Measurements from ENCODE around the gene SMURF2.

The SMURF2 gene

DNA sequence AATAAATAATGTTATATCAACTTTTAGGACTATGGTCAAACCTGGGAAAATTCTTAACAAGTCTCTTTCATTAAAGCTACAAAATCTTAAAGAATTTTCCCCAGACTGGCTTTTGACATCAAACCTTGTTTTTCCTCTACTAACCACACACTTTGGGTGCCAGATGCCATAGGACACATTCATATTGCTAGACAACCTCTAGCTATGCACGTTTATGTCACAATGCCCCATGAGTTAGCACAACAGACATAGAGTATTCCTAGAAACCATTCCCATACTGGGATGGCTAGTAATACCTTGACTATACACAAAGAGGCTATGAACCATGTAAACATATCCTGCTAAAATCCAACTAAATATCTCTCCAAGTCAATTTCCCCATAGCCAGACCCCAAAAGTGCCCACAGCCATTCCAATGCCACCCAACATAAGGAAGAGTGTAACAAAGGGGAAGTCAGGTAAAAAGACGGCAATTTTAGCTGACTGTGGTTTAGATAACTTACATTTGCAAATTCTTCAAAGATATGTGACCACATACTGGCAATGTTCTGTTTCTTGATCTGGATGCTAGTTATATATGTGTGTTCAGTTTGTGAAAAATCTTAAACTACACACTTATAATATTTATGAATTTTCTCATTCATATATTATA is 23.4 kb downstream of the SMURF2 start:
- TF ChIP-seq, protein P1, sequence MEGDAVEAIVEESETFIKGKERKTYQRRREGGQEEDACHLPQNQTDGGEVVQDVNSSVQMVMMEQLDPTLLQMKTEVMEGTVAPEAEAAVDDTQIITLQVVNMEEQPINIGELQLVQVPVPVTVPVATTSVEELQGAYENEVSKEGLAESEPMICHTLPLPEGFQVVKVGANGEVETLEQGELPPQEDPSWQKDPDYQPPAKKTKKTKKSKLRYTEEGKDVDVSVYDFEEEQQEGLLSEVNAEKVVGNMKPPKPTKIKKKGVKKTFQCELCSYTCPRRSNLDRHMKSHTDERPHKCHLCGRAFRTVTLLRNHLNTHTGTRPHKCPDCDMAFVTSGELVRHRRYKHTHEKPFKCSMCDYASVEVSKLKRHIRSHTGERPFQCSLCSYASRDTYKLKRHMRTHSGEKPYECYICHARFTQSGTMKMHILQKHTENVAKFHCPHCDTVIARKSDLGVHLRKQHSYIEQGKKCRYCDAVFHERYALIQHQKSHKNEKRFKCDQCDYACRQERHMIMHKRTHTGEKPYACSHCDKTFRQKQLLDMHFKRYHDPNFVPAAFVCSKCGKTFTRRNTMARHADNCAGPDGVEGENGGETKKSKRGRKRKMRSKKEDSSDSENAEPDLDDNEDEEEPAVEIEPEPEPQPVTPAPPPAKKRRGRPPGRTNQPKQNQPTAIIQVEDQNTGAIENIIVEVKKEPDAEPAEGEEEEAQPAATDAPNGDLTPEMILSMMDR (IDR thresholded peaks at IDR 0.05; ENCODE audit: low read depth, low read length), result no peak
- DNase-seq (ENCODE audit: low read depth in 2 of 2), result peak in 1 of 2 donors; percentile 60
- H3K4me3 ChIP-seq (replicated peaks in 1 of 2; ENCODE audit: low read depth in 2 of 2, low read length in 2 of 2), result no peak overlapping the region

DNA sequence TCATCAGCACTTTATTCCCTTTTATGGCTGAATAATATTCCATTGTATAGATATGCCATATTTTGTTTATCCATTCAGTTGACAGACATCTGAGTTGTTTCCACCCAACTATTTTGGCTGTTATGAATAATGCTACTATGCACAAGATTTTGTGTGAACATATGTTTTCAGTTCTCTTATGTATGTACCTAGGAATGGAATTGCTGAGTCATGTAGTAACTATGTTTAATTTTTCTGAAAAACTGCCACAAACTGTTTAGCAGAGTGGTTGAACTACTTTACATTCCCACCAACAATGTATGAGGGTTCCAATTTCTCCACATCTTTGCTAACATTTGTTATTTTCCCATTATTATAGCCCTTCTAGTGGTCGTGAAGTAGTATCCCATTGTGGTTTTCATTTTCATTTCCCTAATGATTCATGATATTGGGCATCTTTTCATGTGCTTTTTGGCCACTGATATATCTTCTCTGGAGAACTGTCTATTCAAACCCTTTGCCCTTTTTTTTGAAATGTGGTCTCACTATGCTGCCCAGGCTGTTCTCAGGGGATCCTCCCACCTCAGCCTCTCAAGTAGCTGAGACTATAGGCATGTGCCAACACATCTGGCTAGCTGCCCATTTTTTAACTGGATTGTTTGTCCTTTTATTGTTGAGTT is 26.3 kb downstream of the SMURF2 start:
- no peak overlapping the region for H3K4me3 ChIP-seq (replicated peaks in 1 of 2; ENCODE audit: low read depth in 2 of 2, low read length in 2 of 2)
- TF ChIP-seq, protein P1 (IDR thresholded peaks at IDR 0.05; ENCODE audit: low read depth, low read length), result peak; percentile 2
- DNase-seq (ENCODE audit: low read depth in 2 of 2), result peak; percentile 77 to 91

DNA sequence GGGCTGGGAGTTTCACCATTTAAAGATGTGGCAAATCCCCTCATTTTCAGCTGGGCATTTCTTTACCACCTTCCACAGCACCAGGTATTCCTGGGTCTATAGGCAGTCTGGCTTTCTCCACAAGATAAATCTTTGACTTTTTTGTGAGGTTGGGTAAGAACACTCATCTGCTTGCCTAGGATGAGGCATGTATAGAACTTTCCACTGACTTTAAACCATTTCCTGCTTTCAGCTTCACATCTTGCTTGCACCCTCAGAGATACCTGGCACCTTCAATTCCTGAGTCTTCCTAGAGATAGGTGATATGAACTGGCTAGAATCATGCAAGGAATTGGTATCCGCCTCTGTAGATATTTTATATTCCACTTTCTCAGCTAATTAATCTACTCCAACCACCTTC is 27.9 kb downstream of the SMURF2 start:
- DNase-seq (ENCODE audit: low read depth in 2 of 2), result no peak
- no peak overlapping the region for H3K4me3 ChIP-seq (replicated peaks in 1 of 2; ENCODE audit: low read depth in 2 of 2, low read length in 2 of 2)
- TF ChIP-seq, protein P1 (IDR thresholded peaks at IDR 0.05; ENCODE audit: low read depth, low read length), result no peak

DNA sequence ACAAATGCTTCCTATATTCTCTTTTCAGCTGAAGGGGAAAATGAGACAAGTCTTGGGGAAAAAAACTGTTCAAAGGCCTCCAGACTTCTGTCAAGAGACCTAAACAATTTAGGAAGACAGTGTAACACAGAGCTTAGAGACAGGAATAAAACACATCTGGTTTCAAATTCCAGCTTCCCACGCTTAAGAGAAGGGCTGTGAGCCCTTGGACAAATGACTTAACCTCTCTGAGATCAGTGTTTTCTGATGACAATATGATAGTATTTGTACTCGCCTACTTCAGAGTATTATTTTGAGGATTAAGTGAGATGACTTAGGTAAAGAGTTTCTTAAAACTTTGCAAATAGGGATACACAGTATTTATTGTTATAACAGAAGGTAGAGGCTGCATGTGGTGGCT is 29.5 kb downstream of the SMURF2 start:
- TF ChIP-seq, protein P1 (IDR thresholded peaks at IDR 0.05; ENCODE audit: low read depth, low read length), result no peak

DNA sequence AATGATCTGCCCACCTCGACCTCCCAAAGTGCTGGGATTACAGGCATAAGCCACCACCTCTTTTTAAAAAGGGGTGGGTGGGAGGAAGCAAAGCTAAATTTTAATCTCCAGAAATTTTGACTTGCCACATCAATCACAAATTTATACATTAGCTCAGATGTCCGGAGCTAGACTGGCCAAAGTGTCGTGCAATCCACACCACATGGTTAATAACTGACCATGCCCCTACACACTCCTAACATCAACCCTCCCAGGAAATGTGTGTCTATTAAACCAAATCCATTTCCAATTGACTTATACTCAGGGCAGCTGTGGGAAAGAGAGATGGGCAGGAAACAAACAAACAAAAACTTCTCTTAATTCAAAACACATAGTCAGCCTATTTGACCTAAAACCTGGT is 29.9 kb downstream of the SMURF2 start:
- DNase-seq (ENCODE audit: low read depth in 2 of 2), result no peak
- TF ChIP-seq, protein P1 (IDR thresholded peaks at IDR 0.05; ENCODE audit: low read depth, low read length), result no peak
- H3K4me3 ChIP-seq (replicated peaks in 1 of 2; ENCODE audit: low read depth in 2 of 2, low read length in 2 of 2), result no peak overlapping the region

More for the DNA sequence above, 29.5 kb downstream of the SMURF2 start:
- H3K4me3 ChIP-seq (replicated peaks in 1 of 2; ENCODE audit: low read depth in 2 of 2, low read length in 2 of 2), result no peak overlapping the region
- DNase-seq (ENCODE audit: low read depth in 2 of 2), result peak; percentile 30 to 41

DNA sequence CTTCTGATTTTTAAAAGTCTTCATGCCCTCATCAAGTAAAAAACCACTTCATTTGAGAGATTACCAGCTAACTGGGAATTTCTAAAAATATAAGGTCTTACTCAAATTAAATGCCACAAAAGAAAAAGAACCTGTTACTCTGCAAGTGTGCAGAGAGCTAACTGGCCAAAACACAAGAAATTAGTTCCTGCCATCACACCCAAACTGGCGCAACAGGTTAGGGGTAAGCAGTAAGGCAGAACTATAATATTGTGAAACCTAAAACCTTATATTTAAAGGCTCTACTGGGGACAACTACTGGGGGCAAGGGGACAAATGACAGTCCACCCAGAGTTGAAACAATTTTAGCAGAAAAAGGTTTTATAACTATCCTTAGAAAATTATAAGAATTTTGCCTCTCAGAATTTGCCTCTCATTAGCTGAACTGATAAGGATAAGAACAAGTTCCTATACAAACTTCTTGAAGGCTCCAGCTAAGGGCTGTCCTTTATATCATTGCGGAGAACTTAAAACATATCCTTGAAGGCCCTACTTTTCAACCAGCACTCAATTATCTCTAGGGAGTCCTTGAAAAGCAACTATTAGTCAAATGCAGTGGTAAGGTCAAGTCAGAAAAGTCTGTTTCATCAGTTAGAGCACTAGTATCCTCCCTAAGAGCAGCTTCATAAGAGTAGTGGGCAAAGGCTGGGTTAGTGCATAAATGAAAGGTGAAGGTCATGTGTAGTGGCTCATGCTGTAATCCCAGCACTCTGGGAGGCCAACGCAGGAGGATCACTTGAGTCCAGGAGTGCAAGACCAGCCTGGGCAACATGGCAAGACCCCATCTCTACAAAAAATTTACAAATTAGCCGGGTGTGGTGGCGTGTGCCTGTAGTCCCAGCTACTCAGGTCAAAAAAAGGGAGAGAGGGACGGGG is 31.5 kb downstream of the SMURF2 start:
- TF ChIP-seq, protein P1 (IDR thresholded peaks at IDR 0.05; ENCODE audit: low read depth, low read length), result no peak
- no peak for DNase-seq (ENCODE audit: low read depth in 2 of 2)
- H3K4me3 ChIP-seq (replicated peaks in 1 of 2; ENCODE audit: low read depth in 2 of 2, low read length in 2 of 2), result no peak overlapping the region

Measured in cardiac fibroblast (primary cell).